ENCODE results near the gene WDR77. TPM values are rescaled to one million over a fixed set of nuclear protein-coding genes. Genes with fewer than 3 reads are reported as not detected.

The WDR77 gene
- total and polyA plus RNA-seq, 2 of the 13 experiments (the other 11 are each of a cell fraction or from before 2014, with no cell fraction given): 90.6 to 108 TPM

DNA sequence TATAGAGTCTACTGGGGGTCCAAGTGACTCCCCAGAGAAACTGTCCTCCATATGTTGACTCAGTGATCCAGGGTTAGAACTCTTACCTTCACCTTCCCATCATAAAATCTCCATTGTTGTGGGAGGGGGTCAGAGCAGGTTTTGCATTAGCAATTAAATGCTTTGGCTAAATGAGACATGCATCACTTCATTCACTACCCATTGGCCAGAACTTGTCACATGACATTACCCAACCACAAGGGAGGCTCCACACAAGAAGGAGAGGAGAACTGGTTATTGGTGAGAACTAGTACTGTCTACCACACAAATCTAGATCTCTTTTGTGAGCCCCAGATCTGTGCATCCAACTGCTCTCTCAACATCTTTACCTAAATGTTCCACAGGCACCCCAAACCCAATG, 20.5 kb upstream of the WDR77 start:
- no TSS peak for BruUV-seq (replicated peaks)
- in situ Hi-C loops (cut with HindIII; ENCODE audit: extremely low pct_ligation_motif_present, low pct_unique_long_range_greater_than_20kb) (no loop called here), intact Hi-C loops (cut with micrococcal nuclease; ENCODE audit: unreplicated experiment) (no loop called here)
- no peak for TF ChIP-seq SCMH1 (CRISPR knock-in tag; IDR thresholded peaks at IDR 0.05; ENCODE audit: borderline replicate concordance)
- no peaks in the 10 kb centered on the region for H3K79me2 ChIP-seq (ENCODE audit: insufficient read depth, low read length)
- POLR2A ChIA-PET: no interaction called here
- H3K4me1 ChIP-seq (ENCODE audit: insufficient read depth, low read length): peaks cover 13% of the 10 kb centered on the region; the same call in 1 of the 2 replicates
- H4K20me1 ChIP-seq (ENCODE audit: insufficient read depth, low read length): no peaks in the 10 kb centered on the region
- H2AFZ ChIP-seq (ENCODE audit: low read length): no peak overlapping the region
- H3K9ac ChIP-seq (ENCODE audit: insufficient read depth, low read depth, low read length): no peak overlapping the region
- no peak for FAIRE-seq
- H3K36me3 ChIP-seq (replicated peaks in 1 of 2; ENCODE audit: control insufficient read depth in 1 of 2, insufficient read depth in 2 of 2, low read length in 2 of 2): peaks cover 0 to 1% of the 10 kb centered on the region in 2 experiments; a peak in 1 of 5 replicates
- H3K27ac ChIP-seq (ENCODE audit: extremely low read length, insufficient read depth, low read length): no peak overlapping the region
- no peaks in the 10 kb centered on the region for H3K27me3 ChIP-seq (ENCODE audit: control insufficient read depth in 1 of 2, insufficient read depth in 2 of 2, low read length in 2 of 2)
- DNase-seq (ENCODE audit: low spot score): no peak
- no peaks in the 10 kb centered on the region for H3K9me3 ChIP-seq (ENCODE audit: low read length)
- no peak overlapping the region for H3K4me2 ChIP-seq (ENCODE audit: low read depth, low read length)
- ATAC-seq: no peak
- no peak overlapping the region for H3K4me3 ChIP-seq (replicated peaks in 1 of 3; ENCODE audit: insufficient read depth in 1 of 3, low read depth in 2 of 3, low read length in 3 of 3)
- CTCF ChIA-PET (ENCODE audit: low intra/inter-chr PET ratio, low total read pairs): no interaction called here

DNA sequence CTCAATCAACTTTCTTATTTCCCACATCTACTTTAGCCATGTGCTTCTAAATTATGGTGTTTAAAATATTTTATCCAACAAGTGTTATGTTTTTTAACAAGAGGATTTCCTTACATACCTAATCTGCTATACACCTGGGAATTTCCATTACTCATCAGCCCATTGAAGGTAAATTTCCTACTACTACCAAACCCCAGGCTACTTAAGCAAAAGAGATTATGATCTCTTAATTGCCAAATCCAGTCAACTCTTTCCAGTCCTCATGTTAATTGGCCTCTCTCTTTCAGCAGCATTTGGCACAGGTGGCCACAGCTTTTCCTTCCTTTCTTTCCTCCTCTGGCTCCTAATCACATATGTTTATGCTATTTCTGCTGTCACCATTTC, 19.7 kb upstream of the WDR77 start:
- FAIRE-seq (no peak), ATAC-seq (no peak), DNase-seq (ENCODE audit: low spot score) (no peak)
- Histone ChIP-seq H3K9ac (ENCODE audit: insufficient read depth, low read depth, low read length) (no peak overlapping the region), H2AFZ (ENCODE audit: low read length) (no peak overlapping the region), H3K27ac (ENCODE audit: extremely low read length, insufficient read depth, low read length) (no peak overlapping the region), H4K20me1 (ENCODE audit: insufficient read depth, low read length) (no peaks in the 10 kb centered on the region), H3K79me2 (ENCODE audit: insufficient read depth, low read length) (no peaks in the 10 kb centered on the region), H3K9me3 (ENCODE audit: low read length) (no peaks in the 10 kb centered on the region), H3K27me3 (ENCODE audit: control insufficient read depth in 1 of 2, insufficient read depth in 2 of 2, low read length in 2 of 2) (no peaks in the 10 kb centered on the region), H3K4me1 (ENCODE audit: insufficient read depth, low read length) (peaks cover 13% of the 10 kb centered on the region; the same call in 1 of the 2 replicates), H3K4me2 (ENCODE audit: low read depth, low read length) (no peak overlapping the region), H3K36me3 (replicated peaks in 1 of 2; ENCODE audit: control insufficient read depth in 1 of 2, insufficient read depth in 2 of 2, low read length in 2 of 2) (peaks cover 0 to 1% of the 10 kb centered on the region in 2 experiments; a peak in 1 of 5 replicates), H3K4me3 (replicated peaks in 1 of 3; ENCODE audit: insufficient read depth in 1 of 3, low read depth in 2 of 3, low read length in 3 of 3) (no peak overlapping the region)
- POLR2A ChIA-PET: no interaction called here
- CTCF ChIA-PET (ENCODE audit: low intra/inter-chr PET ratio, low total read pairs): no interaction called here
- no TSS peak for BruUV-seq (replicated peaks)
- in situ Hi-C loops (cut with HindIII; ENCODE audit: extremely low pct_ligation_motif_present, low pct_unique_long_range_greater_than_20kb): no loop called here
- intact Hi-C loops (cut with micrococcal nuclease; ENCODE audit: unreplicated experiment): no loop called here
- no peak for TF ChIP-seq RBM39 (IDR thresholded peaks at IDR 0.05; ENCODE audit: low read depth, low read length, poor library complexity, severe bottlenecking)
- TF ChIP-seq, protein P1, sequence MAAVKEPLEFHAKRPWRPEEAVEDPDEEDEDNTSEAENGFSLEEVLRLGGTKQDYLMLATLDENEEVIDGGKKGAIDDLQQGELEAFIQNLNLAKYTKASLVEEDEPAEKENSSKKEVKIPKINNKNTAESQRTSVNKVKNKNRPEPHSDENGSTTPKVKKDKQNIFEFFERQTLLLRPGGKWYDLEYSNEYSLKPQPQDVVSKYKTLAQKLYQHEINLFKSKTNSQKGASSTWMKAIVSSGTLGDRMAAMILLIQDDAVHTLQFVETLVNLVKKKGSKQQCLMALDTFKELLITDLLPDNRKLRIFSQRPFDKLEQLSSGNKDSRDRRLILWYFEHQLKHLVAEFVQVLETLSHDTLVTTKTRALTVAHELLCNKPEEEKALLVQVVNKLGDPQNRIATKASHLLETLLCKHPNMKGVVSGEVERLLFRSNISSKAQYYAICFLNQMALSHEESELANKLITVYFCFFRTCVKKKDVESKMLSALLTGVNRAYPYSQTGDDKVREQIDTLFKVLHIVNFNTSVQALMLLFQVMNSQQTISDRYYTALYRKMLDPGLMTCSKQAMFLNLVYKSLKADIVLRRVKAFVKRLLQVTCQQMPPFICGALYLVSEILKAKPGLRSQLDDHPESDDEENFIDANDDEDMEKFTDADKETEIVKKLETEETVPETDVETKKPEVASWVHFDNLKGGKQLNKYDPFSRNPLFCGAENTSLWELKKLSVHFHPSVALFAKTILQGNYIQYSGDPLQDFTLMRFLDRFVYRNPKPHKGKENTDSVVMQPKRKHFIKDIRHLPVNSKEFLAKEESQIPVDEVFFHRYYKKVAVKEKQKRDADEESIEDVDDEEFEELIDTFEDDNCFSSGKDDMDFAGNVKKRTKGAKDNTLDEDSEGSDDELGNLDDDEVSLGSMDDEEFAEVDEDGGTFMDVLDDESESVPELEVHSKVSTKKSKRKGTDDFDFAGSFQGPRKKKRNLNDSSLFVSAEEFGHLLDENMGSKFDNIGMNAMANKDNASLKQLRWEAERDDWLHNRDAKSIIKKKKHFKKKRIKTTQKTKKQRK (IDR thresholded peaks at IDR 0.05; ENCODE audit: low read length): no peak
- no peak for TF ChIP-seq PAF1 (CRISPR knock-in tag; IDR thresholded peaks at IDR 0.05)
- TF ChIP-seq PPARG (CRISPR knock-in tag; conservative IDR thresholded peaks at IDR 0.05): no peak
- no peak for TF ChIP-seq SOX13 (IDR thresholded peaks at IDR 0.05)
- no peak for TF ChIP-seq SOX13 (CRISPR knock-in tag; conservative IDR thresholded peaks at IDR 0.05 in 1 of 2, IDR thresholded peaks at IDR 0.05 in 1 of 2)
- TF ChIP-seq CCDC6 (CRISPR knock-in tag; IDR thresholded peaks at IDR 0.05): no peak
- no peak for TF ChIP-seq ZFP41 (CRISPR knock-in tag; IDR thresholded peaks at IDR 0.05; ENCODE audit: borderline replicate concordance)
- TF ChIP-seq, protein P2, sequence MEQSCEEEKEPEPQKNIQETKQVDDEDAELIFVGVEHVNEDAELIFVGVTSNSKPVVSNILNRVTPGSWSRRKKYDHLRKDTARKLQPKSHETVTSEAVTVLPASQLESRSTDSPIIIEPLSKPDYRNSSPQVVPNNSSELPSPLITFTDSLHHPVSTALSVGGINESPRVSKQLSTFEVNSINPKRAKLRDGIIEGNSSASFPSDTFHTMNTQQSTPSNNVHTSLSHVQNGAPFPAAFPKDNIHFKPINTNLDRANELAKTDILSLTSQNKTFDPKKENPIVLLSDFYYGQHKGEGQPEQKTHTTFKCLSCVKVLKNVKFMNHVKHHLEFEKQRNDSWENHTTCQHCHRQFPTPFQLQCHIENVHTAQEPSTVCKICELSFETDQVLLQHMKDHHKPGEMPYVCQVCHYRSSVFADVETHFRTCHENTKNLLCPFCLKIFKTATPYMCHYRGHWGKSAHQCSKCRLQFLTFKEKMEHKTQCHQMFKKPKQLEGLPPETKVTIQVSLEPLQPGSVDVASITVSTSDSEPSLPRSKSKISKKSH (CRISPR knock-in tag; IDR thresholded peaks at IDR 0.05; ENCODE audit: borderline replicate concordance): no peak
- TF ChIP-seq ZNF652 (CRISPR knock-in tag; IDR thresholded peaks at IDR 0.05; ENCODE audit: borderline replicate concordance, low read depth): no peak
- TF ChIP-seq, protein P3, sequence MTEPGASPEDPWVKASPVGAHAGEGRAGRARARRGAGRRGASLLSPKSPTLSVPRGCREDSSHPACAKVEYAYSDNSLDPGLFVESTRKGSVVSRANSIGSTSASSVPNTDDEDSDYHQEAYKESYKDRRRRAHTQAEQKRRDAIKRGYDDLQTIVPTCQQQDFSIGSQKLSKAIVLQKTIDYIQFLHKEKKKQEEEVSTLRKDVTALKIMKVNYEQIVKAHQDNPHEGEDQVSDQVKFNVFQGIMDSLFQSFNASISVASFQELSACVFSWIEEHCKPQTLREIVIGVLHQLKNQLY (CRISPR knock-in tag; IDR thresholded peaks at IDR 0.05): no peak
- TF ChIP-seq ZC3H4 (CRISPR knock-in tag; IDR thresholded peaks at IDR 0.05; ENCODE audit: borderline replicate concordance): no peak
- no peak for TF ChIP-seq ZNF274 (CRISPR knock-in tag; IDR thresholded peaks at IDR 0.05)

Data from HepG2 (cell line).